PFSK-1 (cell line): ENCODE data around the gene CDC42.

Experiments
- FOXP2 ChIP-seq: optimal IDR thresholded peaks from 2 replicates; pipeline ENCODE3; 2011; ENCODE audit warnings: borderline replicate concordance, control low read depth, inconsistent platforms; ENCODE audit not compliant: insufficient read depth; ENCODE audit errors: extremely low read length, extremely low read depth
- POLR2AphosphoS5 ChIP-seq: IDR thresholded peaks from 2 replicates; pipeline ENCODE4 v1.6.1; 2012; ENCODE audit warnings: low read depth, mild to moderate bottlenecking, control low read depth, low read length, moderate library complexity
- REST ChIP-seq, 2 experiments: IDR thresholded peaks; 2 replicates each; pipeline versions ENCODE4 v1.6.1 to v1.8.0; 2011 to 2012; ENCODE audit warnings: low read depth in 2 of 2, low read length in 2 of 2, control low read depth in 1 of 2, inconsistent platforms in 1 of 2, mild to moderate bottlenecking in 1 of 2, moderate library complexity in 1 of 2; ENCODE audit not compliant: insufficient read depth in 1 of 2
- SIN3A ChIP-seq: IDR thresholded peaks from 2 replicates; pipeline ENCODE4 v1.6.1; 2012; ENCODE audit warnings: mild to moderate bottlenecking, low read length, moderate library complexity, borderline replicate concordance; ENCODE audit not compliant: insufficient read depth
- TAF1 ChIP-seq: IDR thresholded peaks from 2 replicates; pipeline ENCODE4 v1.6.1; 2012; ENCODE audit warnings: low read length, control low read depth, borderline replicate concordance; ENCODE audit not compliant: insufficient read depth

Gene CDC42

GRCh38 chr1:22131875-22132486 is 79.5 kb downstream of the CDC42 start:
- TF ChIP-seq REST (IDR thresholded peaks at IDR 0.05; ENCODE audit: insufficient read depth in 1 of 2, low read depth in 2 of 2, low read length in 2 of 2) (no peak), SIN3A (no peak), FOXP2 (no peak), TAF1 (no peak), POLR2AphosphoS5 (no peak)

- TF ChIP-seq REST (IDR thresholded peaks at IDR 0.05; ENCODE audit: insufficient read depth in 1 of 2, low read depth in 2 of 2, low read length in 2 of 2) (no peak), TAF1 (no peak), SIN3A (no peak)
These were observed 80.2 kb downstream of the CDC42 start for GRCh38 chr1:22132517-22133235.

GRCh38 chr1:22133247-22133930 is 80.9 kb downstream of the CDC42 start:
- no peak for TF ChIP-seq SIN3A
- no peak for TF ChIP-seq TAF1
- TF ChIP-seq POLR2AphosphoS5 = no peak
- no peak for TF ChIP-seq REST (IDR thresholded peaks at IDR 0.05; ENCODE audit: insufficient read depth in 1 of 2, low read depth in 2 of 2, low read length in 2 of 2)

GRCh38 chr1:22133931-22134324 is 81.4 kb downstream of the CDC42 start:
- no peak for TF ChIP-seq POLR2AphosphoS5
- no peak for TF ChIP-seq FOXP2
- TF ChIP-seq REST (IDR thresholded peaks at IDR 0.05; ENCODE audit: insufficient read depth in 1 of 2, low read depth in 2 of 2, low read length in 2 of 2) = no peak
- no peak for TF ChIP-seq SIN3A
- TF ChIP-seq TAF1 = no peak
